Fibroblast of peridontal ligament (primary cell): ENCODE data around the gene ANKS1B.
"Not testable (repeated sequence)": the region's sequence is repeated elsewhere in the genome, so short reads cannot be mapped to it uniquely, and the experiment has no call there.

Experiments used
- DNase-seq: peaks from one replicate; pipeline ENCODE4 v3.0.0-alpha.2; 2010; ENCODE audit errors: extremely low read depth

The ANKS1B gene

DNA sequence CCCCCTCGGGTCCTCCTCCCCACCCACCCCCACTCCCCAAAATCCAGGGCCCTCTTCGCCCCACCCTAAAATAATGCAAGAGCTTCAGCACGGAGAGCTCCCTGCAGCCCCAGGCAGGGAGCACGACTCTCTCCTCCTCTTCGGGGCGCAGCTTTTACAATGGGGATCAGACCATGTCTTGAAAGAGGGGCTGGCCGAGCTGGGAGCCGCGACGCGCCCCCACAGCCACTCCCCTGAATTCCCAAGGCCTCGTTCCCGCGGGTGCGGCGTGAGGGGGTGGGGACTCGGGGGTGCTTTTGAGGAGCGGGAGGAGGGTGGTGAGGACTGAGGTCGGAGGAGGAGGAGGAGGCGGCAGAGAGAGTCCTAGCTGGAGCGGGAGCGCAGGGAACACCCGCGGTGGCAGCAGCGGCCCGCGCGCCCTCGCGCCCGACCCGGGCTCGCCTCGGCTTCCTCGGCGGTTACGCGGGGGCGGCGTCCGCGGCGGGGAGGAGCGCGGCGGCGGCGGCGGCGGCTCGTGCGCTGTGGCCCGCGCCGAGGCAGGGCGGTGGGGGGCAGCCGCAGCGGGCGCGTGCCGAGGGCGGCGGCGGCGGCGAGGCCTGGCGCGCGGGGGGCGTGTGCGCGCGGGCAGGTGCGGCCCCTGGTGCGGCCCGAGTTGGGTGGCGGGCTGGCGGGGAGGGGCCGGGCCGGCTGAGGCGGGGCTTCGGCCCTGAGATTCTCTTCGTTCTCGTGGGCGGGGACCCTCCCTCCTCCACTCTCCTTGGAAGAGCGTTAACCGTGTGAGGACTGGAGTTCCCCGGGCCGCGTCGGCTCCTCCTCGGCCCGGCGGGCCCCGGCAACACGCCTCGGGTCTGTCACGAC is at the start of gene ANKS1B:
TSS of gene ANKS1B (minus strand) at position 666 of the 858 bp plus-strand sequence. CDS start 699 bp downstream, outside the sequence.
- DNase-seq, result peak; percentile 23

- peak; percentile 71 for DNase-seq
Measured at GRCh38 chr12:100031836-100032235, 47.1 kb upstream of the ANKS1B start.

- DNase-seq, result no peak
Measured at GRCh38 chr12:100027671-100028070, 42.9 kb upstream of the ANKS1B start.

DNA sequence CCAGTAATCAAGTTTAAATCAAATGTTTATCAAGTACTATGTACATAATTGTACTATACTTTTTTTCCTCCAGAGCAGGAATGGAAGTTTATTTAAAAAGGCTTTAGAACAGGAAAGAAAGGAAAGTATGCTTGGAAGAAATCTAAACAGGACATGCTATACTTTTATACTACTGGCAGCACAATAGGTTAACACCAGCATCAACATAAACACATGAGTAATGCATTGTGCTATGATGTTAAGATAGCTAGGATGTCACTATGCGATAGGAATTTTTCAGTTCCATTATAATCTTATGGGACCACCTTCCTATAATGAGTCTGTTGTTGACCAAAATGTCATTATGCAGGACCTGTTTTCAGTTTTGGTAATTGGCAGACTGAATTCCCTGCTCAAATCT is 41.5 kb upstream of the ANKS1B start:
- DNase-seq, result peak; percentile 8

- DNase-seq, result no peak
Measured at GRCh38 chr12:100024974-100025555, 40.3 kb upstream of the ANKS1B start.

- DNase-seq, result no peak
Measured at GRCh38 chr12:100020370-100020769, 35.6 kb upstream of the ANKS1B start.

DNA sequence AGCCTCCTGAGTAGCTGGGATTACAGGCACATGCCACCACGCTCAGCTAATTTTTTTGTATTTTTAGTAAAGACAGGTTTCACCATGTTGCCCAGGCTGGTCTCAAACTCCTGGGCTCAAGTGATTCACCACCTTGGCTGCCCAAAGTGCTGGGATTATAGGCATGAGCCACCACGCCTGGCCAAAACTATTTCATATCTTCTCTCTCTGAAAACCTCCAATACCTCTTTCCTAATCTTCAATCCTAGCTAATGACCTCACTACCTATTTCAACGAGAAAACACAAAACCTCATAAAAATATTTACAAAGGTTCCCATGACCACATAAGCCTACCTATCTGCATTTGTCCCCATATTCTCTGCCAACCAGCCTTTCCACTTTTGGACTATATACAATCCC is 32.3 kb upstream of the ANKS1B start:
- DNase-seq, result no peak

DNA sequence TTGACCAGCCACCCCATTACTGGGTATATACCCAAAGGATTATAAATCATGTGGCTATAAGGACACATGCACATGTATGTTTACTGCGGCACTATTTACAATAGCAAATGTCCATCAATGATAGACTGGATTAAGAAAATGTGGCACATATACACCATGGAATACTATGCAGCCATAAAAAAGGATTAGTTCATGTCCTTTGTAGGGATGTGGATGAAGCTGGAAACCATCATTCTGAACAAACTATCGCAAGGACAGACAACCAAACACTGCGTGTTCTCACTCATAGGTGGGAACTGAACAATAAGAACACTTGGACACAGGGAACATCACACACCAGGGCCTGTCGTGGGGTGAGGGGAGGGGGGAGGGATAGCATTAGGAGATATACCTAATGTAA is 31.6 kb upstream of the ANKS1B start:
- DNase-seq, result not testable (repeated sequence)

GRCh38 chr12:100005846-100006245 is 21.1 kb upstream of the ANKS1B start:
- DNase-seq, result not testable (repeated sequence)

- peak; percentile 31 for DNase-seq
Measured at GRCh38 chr12:99997806-99998205, 13.1 kb upstream of the ANKS1B start.

DNA sequence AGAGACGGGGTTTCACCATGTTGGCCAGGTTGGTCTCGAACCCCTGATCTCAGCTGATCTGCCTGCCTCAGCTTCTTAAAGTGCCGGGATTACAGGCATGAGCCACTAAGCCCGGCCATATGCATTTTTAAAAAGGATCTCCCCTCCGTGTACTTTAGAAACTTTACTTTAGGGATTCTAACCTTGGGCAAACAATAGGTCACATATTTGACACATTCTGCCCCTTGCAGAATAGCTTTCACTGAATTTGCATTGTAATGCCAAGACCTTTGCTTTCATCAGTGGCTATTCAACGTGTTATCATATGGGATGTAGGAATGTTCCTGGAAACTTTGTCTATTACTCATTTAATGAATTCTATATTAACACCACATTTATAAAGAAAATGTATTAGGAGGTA is 11.4 kb upstream of the ANKS1B start:
- DNase-seq, result no peak

DNA sequence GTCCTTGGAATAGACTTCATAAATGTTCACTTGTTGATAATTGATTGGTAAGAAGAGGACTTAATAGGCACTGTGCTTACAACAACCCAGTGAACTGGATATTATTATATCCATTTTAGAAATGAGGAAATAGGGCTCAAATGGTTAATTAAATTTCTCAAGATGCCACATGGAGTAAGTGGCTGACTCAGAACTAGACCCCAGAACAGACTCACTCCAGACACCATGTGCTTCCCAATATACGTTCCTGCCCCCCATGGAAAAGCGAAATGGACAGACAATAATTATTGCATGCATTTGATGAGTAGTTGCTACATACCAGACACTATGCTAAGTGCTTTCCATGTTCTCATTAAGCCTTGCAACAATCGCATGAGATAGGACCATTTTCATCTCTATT is 895 bp upstream of the ANKS1B start:
- no peak for DNase-seq

DNA sequence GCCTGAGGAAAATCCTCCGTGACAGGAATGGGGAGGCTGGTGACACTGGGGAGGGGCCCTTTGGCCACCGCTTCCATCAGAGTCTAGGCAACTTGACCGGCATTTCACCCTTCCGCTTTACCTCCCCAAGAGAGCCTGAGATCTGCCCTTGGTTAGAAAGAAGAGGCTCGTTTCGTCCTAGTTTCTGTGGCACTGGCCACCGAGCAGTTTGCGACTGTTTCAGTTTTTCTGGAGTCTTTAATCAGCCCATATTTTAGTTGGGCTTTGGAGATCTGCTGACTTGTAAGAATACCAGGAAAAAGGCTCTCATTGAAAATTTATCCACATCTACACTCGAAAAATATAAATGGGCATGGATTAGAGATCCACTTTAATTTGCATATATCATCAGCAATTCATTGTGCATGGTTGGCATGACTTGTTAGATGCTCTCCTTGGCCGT is 414 bp upstream of the ANKS1B start:
- peak; percentile 15 for DNase-seq

DNA sequence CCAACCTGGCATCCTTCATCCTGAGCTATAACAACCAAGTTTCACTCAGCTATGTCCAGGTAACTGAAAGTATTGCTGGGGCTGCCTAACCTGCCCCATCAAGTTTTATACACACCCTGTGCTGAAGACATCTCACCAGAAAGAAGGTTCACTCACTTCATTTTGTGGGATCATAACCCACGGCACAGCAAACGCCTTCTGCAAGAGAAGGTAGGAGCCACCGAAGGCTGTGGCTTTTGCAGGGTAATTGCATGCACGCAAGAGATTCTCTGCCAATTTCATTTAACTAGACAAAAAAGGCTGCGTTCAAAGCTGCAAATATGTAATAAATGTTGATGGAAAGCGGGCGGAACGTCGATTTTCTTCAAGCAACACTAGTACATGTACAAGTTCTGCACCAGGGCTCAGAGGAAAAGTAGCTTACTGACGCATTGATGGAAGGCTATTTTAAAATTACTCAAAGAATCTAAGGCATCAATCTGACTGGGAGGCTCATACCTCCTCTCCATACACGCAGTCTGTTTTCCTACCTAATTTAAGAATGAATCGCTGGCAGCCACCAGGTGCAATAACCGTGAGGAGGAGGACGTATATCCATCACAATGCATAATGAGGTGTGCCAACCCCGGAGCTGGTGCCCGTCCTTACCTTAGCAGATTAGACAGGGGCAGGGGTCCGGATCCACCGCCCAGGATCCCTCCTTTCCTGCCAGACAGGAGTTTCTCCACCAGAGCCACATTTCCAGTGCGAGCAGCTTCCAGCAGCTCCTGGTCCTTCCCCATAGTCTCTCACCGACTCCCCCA is 1.1 kb downstream of the ANKS1B start:
- DNase-seq, result peak; percentile 10

GRCh38 chr12:99981639-99982190 is 3.0 kb downstream of the ANKS1B start:
- no peak for DNase-seq

DNA sequence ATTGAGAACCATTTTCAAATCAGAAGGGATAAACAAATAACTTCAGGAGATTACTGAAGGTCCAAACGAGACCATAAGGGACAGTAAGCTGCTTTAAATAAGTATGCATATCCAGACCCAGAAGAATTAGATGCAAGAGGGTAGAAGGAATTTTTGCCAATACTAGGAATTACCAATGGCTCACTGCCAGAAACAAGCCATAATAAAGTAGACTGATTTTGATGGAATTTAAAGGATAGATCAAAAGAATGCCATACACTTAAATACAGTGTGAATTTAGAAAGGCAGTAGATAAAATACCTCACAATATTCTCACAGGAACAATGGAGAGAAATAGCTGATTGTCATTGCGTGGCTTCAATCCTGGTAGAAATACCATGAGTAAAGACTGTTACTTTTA is 5.3 kb downstream of the ANKS1B start:
- no peak for DNase-seq

DNA sequence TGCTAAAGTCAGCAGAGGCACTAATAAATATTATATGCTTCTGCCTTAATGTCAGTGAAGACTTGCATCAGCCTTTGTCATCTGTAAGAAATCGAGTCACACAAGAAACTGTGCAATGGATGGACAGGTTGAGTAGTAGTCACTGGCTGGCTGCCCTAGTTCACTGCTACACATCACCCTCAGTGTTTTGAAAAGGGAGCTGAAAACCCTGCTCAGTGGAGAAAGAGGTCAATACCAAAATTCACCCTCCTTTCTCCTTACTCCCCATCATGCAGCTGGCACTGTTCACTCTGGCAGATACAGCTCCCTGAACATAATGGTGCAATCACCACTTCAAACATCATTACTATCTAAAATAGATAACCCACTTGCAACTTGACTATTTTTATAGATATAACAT is 6.6 kb downstream of the ANKS1B start:
- DNase-seq, result no peak

GRCh38 chr12:99977550-99977949 is 7.2 kb downstream of the ANKS1B start:
- no peak for DNase-seq

DNA sequence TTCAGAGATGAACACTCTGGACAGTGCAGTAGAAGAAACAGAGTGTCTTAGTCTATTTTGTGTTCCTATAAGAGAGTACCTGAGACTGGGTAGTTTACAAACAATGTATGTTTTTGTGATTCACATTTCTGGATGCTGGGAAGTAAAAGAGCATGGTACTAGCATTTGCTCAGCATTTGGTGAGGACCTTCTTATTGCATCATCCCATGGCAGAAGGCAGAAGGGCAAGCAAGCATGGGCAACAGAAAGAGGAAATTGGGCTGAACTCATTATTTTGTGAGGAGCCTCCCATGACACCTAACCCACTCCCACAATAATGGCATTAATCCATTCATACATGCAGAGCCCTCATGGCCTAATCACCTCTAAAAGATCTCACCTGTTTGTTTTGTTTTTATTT is 8.0 kb downstream of the ANKS1B start:
- DNase-seq, result no peak

DNA sequence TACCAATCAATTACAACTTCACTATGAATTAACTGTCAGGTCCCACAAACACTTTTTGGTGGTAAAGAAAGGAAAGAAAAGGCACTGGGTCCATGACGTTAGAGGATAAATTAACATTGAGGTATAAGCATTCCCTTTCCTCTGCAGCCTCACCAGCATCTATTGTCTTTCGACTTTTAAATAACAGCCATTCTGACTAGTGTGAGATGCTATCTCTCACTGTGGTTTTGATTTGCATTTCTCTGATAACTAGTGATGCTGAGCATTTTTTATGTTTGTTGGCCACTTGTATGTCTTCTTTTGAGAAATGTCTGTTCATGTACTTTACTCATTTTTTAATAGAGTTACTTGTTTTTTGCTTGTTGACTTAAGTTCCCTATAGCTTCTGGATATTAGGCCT is 9.4 kb downstream of the ANKS1B start:
- DNase-seq, result no peak

GRCh38 chr12:99974146-99974545 is 10.6 kb downstream of the ANKS1B start:
- DNase-seq, result no peak

DNA sequence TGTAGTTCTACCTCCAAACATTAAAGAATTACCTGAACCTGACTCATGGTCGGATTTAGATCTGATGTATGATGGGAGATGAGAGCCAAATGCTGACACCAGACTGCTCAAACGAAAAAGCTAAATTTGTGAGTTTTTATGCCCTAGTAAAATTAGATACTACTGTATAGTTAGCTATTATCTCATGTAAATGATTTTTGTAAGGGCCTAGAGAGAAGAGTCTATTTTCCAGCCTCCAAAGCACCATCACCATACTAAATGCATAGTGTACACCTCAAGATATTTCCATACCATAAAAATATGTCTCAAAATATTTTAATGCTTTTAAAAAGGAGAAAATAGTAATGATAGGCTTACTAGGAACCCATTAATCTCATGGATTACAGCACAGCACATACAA is 18.3 kb downstream of the ANKS1B start:
- no peak for DNase-seq
